IPS-18a (cell line): ENCODE results near the gene NUP214.

Experiments
- H3K27ac ChIP-seq: one replicate; pipeline ENCODE4 v1.5.1; 2013; ENCODE audit warnings: low read length
- H3K27me3 ChIP-seq: one replicate; pipeline ENCODE4 v1.6.1; 2013; ENCODE audit warnings: mild to moderate bottlenecking, low read length; ENCODE audit not compliant: control insufficient read depth, insufficient read depth
- H3K36me3 ChIP-seq: one replicate; pipeline ENCODE4 v1.6.1; 2013; ENCODE audit warnings: low read depth, low read length; ENCODE audit not compliant: control insufficient read depth
- H3K4me1 ChIP-seq: one replicate; pipeline ENCODE4 v1.6.1; 2013; ENCODE audit warnings: low read depth, low read length; ENCODE audit not compliant: control insufficient read depth
- H3K4me3 ChIP-seq: one replicate; pipeline ENCODE4 v1.5.1; 2013; ENCODE audit warnings: low read length
- H3K9ac ChIP-seq: one replicate; pipeline ENCODE4 v1.6.1; 2013; ENCODE audit warnings: mild to moderate bottlenecking, low read length, moderate library complexity
- H3K9me3 ChIP-seq: one replicate; pipeline ENCODE4 v1.6.1; 2013; ENCODE audit warnings: low read depth, low read length; ENCODE audit not compliant: control insufficient read depth

Gene NUP214

DNA sequence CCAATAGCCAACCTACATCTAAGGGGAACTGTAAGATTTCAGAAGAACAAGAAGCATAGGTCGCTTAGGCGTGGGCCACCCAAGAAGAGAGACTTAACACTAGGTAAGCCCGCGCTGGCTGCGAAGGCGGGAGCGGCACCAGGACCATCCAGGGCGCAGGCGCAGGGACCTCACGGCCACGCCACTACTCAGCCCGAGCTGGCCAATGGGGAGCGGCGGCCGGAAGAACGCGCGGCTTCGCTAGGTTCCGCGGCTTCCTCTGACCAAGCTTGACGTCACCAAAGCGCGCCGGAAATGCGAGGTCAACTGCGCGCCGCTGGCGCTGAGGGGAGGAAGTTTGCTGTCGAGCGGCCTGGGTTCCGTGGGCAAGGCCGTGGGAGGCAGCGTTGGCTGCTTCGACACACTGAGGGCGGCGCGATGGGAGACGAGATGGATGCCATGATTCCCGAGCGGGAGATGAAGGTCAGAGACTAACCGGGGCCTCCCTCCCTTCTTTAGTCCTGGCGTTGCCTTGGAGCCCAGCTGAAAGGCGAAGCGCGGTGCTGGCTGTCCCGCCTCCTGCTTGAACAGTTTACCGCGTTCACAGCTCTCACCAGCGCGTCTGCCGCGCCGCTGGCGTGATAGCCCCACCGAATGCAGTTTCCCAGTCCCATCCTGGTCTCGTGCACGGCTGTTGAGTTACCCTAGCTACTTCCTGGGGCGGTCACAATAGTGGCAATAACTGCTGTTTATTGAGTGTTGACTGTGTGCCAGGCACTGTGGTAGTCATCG, at the start of gene NUP214:
TSS of gene NUP214 (plus strand) at position 299 of the 771 bp plus-strand sequence. CDS start at position 418, 119 bp downstream.
- peak within 1 kb of the TSS; percentile 96 for H3K9ac ChIP-seq
- peak within 1 kb of the TSS; percentile 90 for H3K27ac ChIP-seq
- H3K4me3 ChIP-seq = peak within 1 kb of the TSS; percentile 83
- peaks cover 3% of the 10 kb centered on the region for H3K4me1 ChIP-seq
- H3K9me3 ChIP-seq = no peaks in the 10 kb centered on the region
- no peaks in the 10 kb centered on the region for H3K27me3 ChIP-seq
- peaks cover 49% of the 10 kb centered on the region for H3K36me3 ChIP-seq

DNA sequence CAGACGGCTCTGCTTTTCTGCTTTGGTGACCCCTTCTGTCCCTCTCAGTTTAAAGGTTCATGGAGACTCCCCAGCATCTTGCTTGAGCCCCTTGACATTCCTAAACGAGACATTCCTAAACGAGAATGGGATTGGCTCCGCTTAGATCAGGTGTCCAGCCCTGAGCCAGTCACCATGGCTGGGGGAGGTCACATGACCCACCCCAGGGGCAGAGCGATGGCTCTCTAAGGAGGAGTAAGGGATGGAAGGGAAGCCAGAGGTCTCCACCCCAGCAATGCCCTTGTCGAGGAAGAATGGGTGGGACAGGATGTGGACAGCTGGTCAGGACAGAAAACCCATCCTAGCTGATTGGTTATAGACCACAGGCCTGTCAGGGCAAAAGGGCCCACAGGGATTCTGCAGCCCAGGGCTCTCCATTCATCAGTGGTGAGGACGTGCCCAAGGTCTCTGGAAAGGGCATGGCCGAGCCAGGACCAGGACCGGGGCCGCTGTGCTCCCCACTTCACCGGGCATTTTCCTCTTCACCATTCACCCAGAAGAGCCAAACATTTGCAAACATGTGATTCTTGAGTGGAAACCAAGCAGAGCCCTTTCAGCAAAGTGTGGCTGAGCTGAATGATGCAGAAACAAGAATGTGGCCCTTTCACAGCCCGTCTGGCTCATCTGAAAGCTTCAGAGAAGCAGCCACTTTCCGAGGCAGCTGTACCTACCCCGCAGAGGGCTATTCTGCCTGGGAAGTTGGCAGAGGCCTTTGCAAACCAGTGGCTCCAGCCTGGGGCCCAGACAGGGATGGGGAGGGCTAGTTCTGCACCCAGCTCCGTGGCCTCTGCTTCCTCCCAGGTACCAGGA, 48.8 kb upstream of the NUP214 start:
- Histone ChIP-seq H3K27me3 (no peaks in the 10 kb centered on the region), H3K36me3 (no peaks in the 10 kb centered on the region), H3K27ac (no peak overlapping the region), H3K9ac (no peak overlapping the region), H3K4me1 (no peaks in the 10 kb centered on the region), H3K4me3 (no peak overlapping the region), H3K9me3 (no peaks in the 10 kb centered on the region)

DNA sequence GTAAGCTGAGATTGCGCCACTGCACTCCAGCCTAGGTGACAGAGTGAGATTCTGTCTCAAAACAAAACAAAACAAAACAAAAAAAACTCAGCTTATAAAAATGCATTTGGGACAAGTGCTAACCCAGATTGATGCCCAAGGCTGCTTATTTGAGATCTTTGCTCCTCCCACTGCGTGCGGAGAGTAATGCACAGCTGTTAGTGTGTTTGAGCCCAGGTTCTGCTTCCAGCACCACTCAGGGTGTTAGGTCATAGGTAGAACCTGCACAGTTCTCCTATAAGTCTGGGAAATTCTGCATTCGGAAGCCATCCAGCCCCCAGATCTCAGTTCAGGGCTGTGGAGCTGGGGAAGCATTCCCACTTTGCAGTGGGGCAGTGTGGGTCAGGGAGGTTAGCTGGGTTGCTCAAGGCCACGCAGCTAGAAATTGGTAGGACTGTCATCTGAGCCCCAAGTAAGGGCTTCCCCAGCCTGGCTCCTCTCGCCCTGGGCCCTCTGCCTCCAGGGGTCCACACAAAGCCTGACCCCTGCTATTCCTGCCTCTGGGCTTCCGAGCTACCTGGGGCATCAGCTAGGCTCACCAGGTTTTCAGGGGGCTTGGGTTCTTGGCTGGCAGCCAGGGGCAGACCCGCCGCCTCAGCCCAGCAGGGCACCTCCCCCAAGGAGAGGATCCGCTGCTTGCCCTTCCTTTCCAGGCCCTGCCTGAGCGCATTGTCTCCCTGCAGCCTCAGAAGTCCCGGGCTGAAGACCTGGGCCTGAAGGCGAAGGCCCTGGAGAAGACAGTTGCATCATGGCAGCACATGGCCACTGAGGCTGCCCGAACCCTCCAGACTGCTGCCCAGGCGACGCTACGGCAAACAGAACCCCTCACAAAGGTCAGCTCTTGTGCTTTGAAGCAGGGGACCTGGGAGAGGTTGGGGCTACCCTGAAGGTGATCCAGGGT, 46.7 kb upstream of the NUP214 start:
- no peak overlapping the region for H3K27ac ChIP-seq
- no peaks in the 10 kb centered on the region for H3K9me3 ChIP-seq
- H3K27me3 ChIP-seq = no peaks in the 10 kb centered on the region
- no peak overlapping the region for H3K4me3 ChIP-seq
- H3K4me1 ChIP-seq = no peaks in the 10 kb centered on the region
- H3K36me3 ChIP-seq = no peaks in the 10 kb centered on the region
- H3K9ac ChIP-seq = no peak overlapping the region

DNA sequence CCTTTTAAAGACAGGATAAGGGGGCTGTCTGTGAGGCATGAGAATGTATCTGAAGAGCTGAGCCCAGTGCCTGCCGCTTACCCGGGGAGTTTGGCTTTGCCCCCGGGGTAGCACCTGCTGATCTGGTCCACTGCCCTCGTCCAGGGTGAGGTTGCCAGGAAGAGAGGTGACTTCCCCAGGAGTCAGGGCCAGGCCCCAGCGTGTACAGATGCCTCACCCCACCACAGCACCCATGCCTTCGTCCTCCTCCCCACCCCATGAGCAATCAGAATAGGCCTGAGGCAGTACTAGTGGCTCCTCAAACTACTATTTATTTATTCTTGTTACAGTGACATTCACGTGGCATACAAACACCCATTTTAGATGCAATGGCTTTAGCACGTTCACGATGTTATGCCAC, 44.8 kb upstream of the NUP214 start:
- Histone ChIP-seq H3K4me3 (no peak overlapping the region), H3K27ac (no peak overlapping the region), H3K9ac (no peak overlapping the region), H3K36me3 (no peaks in the 10 kb centered on the region), H3K27me3 (no peaks in the 10 kb centered on the region), H3K4me1 (no peaks in the 10 kb centered on the region), H3K9me3 (no peaks in the 10 kb centered on the region)

DNA sequence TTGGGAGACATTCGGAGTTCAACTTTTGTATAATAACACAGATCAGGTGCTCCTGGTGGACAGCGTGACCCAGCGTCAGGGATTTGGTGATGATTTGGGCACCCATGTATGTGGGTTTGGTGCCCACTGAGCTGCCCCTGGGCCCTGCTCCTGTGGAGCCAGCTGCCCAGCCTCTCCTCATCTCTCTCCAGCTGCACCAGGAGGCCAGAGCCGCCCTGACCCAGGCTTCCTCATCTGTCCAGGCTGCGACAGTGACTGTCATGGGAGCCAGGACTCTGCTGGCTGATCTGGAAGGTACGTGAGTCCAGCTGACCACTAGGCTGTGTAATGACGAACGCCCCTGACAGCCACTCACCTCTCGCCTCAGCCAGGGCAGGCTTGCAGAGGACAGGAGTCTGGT, 43.5 kb upstream of the NUP214 start:
- H3K36me3 ChIP-seq = no peaks in the 10 kb centered on the region
- no peak overlapping the region for H3K9ac ChIP-seq
- H3K4me1 ChIP-seq = no peaks in the 10 kb centered on the region
- H3K27me3 ChIP-seq = no peaks in the 10 kb centered on the region
- no peaks in the 10 kb centered on the region for H3K9me3 ChIP-seq
- H3K4me3 ChIP-seq = no peak overlapping the region
- no peak overlapping the region for H3K27ac ChIP-seq

DNA sequence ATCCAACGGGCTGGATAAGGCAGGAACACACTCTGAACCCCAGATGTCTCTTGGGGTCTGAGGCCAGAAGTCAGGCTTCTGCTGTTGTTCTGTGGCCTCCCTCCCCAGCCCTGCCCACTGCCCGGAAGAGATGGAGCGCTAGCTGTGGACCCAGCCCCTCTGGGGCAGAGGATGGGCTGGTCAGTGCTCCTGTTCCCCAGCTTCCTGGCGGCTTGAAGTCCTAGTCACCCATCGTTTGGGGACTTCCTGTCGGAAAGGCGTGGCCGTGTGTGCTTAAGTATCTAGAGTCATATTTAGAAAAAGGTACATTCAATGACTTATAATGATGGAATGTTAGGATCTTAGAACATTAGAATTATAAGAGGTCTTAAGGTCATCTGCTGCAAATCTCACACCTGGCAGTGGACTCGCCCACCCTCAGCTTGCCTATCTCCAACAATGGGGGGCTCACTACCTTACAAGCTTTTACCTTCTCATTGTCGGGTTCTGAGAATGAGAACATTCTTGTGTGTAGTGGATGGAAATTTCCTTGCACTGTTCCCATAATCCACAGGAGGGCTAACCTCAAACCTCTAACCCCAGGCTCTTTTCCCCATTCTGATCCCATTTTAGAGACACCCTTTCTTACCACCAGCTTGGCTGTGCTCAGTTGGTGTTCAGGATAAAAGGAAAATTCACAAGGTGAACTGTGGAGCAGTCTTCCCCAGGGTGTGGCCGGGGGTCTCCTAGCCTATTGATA, 42.4 kb upstream of the NUP214 start:
- H3K9me3 ChIP-seq = no peaks in the 10 kb centered on the region
- no peaks in the 10 kb centered on the region for H3K36me3 ChIP-seq
- no peaks in the 10 kb centered on the region for H3K27me3 ChIP-seq

DNA sequence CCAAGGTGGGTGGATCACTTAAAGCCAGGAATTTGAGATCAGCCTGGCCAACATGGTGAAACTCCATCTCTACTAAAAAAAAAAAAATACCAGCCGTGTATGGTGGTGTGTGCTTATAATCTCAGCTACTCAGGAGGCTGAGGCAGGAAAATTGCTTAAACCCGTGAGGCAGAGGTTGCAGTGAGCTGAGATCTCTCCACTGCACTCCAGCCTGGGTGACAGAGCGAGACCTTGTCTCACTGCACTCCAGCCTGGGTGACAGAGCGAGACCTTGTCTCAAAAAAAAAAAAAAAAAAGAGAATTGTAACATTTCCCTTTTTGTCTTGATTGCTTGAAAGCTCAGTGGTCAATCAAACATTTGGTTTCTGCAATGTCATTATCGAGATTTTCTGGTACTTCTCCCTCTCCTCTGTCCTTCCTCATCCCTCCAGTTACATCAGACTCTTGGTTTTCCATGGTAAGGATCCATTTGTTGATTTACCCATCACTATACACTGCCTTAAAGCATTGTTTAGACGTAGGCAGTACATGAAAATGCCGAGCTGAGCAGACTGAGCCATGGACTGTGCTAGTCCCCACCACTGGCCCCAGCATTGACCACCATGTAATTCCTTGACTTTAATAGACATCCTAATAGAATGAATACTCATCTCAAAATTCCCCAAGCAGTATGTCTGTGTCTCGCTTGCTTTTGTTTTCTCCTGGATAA, 40.6 kb upstream of the NUP214 start:
- Histone ChIP-seq H3K9me3 (no peaks in the 10 kb centered on the region), H3K4me1 (no peaks in the 10 kb centered on the region), H3K9ac (no peak overlapping the region), H3K27ac (no peak overlapping the region), H3K36me3 (no peaks in the 10 kb centered on the region), H3K4me3 (no peak overlapping the region), H3K27me3 (no peaks in the 10 kb centered on the region)

More for the DNA sequence above, 42.4 kb upstream of the NUP214 start:
- Histone ChIP-seq H3K4me3 (no peak overlapping the region), H3K27ac (no peak overlapping the region), H3K4me1 (no peaks in the 10 kb centered on the region), H3K9ac (no peak overlapping the region)

DNA sequence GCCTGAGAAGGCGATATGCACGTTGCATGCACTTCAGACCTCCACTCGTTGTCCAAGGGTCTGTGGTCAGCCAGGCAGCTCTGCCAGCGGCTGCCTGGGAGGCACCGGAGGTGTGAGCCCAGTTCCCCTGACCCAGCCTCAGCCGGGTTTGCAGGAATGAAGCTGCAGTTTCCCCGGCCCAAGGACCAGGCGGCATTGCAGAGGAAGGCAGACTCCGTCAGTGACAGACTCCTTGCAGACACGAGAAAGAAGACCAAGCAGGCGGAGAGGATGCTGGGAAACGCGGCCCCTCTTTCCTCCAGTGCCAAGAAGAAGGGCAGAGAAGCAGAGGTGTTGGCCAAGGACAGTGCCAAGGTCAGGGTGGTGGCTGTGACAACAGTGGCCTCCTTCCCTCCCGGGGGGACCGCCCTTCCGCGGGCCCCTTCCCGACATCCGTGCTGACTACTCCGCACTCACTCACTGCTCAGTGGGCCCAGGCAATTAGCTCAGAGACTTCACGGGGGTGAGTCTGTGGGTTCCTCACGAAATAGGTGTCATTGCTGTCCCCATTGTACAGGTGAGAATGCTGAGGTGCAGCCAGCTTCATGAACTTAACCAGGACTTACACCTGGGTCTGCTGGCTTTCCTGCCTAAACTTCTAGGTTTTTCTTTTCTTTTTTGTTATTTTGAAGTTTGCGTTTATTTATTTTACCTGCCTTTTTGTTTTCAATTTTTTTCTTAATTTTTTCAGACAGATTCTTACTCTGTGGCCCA, 39.8 kb upstream of the NUP214 start:
- no peak overlapping the region for H3K9ac ChIP-seq
- no peaks in the 10 kb centered on the region for H3K9me3 ChIP-seq
- H3K36me3 ChIP-seq = no peaks in the 10 kb centered on the region
- H3K4me3 ChIP-seq = no peak overlapping the region
- no peak overlapping the region for H3K27ac ChIP-seq
- no peaks in the 10 kb centered on the region for H3K27me3 ChIP-seq
- no peaks in the 10 kb centered on the region for H3K4me1 ChIP-seq

DNA sequence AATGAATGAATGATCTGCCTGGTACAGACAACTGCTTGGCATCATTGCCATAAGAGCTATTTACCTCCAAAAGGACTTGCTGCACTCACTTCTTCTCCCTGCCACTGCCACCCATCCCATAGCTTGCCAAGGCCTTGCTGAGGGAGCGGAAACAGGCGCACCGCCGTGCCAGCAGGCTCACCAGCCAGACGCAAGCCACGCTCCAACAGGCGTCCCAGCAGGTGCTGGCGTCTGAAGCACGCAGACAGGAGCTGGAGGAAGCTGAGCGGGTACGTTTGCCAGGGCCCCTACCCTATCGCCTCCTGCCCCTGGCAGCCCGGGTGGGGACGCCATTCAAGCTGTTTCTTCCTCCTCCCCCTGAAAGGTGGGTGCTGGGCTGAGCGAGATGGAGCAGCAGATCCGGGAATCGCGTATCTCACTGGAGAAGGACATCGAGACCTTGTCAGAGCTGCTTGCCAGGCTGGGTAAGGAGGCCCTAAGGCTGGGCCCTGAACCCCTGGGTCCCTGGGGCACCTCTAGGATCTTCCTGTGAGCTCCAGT, 38.0 kb upstream of the NUP214 start:
- Histone ChIP-seq H3K36me3 (no peaks in the 10 kb centered on the region), H3K4me1 (no peaks in the 10 kb centered on the region), H3K4me3 (no peak overlapping the region), H3K9ac (no peak overlapping the region), H3K9me3 (no peaks in the 10 kb centered on the region), H3K27ac (no peak overlapping the region), H3K27me3 (no peaks in the 10 kb centered on the region)
